ENCODE measurements around the gene ICA1.

Gene ICA1

DNA sequence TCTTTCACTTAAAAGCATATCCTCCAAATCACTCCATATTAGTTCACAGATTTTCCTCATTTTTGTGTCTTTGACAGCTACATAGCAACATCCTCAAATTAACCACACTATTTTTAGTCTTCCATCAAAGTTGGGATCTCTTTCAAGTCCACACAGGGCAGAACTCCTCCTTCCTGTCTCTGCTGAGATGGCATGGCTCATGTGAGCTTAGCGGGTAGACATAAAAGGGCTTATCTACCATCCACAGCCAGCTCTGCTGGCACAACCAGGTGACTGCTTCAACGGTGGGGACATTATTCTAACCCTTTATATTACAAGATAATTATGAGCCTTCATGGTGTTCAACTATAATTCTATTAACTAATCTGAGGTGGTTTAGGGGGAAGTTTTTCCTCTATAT, 35.5 kb downstream of the ICA1 start:
- no peak for DNase-seq

DNA sequence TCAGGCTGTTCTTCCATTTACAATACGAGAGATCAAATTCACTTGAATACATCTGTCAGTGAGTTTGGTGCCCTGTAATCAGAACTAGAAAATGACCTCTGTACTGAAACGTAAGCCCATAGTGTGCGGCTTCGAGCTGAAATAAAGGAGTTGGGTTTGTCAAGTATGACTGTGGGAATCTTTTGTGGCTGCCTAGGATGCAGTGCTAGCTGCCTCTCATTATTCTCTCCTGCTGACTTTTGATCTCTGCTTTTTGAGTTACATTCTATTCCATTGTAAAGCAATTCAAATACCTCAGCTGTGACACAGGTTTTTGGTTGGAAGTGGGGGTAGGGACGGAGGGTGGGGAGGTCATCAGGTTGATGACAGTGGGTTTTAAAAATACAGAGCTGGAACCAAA, 40.4 kb downstream of the ICA1 start:
- DNase-seq = no peak

DNA sequence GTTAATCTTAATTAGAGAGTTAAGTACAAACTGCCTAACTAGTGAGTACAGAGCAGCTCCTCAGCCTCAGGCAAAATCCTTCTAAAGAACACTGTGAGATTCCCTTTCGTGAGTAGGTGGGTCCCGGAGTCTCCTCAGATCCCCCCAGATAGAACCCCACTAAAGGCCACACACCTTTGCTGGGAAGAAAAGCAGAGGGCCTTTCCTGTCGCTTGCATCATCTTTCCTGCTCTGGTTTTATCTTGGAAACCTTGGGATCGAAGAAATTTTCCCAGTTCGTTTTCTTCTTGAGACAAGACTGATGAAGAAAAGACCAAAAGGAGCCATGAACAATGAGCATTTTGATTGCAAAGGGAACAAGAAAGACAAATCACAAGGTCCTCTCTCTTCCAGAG, 40.9 kb downstream of the ICA1 start:
- DNase-seq = no peak

DNA sequence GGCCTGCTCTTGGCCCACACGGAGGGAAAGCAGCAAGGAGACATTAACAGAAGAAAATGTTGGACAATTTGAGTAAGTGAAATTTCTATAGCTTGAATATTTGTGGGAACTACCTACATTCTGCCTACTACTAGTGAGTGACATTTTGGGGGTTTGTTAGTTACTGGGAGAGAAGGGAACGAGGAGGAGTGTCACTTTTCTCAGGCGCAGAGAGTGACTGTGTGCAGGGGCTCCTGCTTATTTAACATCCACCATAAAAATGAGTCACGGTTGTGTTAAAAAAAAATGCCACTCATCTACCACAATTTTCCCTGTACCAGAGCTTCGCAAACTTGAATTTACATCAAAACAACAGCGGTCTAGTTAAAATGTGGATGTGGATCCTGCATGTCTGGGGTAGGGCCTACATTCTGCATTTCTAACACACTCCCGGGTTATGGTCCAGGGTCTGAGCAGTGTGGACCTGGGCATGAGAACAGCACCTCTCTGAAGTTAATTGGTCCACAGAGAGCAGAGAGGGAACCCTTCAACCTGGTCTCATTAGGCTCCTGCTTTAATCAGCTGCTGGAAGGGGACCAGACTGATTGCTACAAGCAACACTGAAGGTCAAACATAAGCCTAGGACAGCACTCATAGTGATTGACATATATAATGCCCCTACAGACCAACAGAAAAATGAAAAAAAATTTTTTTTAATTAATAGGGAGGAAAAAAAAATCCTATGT, 41.4 kb downstream of the ICA1 start:
- no peak for DNase-seq

DNA sequence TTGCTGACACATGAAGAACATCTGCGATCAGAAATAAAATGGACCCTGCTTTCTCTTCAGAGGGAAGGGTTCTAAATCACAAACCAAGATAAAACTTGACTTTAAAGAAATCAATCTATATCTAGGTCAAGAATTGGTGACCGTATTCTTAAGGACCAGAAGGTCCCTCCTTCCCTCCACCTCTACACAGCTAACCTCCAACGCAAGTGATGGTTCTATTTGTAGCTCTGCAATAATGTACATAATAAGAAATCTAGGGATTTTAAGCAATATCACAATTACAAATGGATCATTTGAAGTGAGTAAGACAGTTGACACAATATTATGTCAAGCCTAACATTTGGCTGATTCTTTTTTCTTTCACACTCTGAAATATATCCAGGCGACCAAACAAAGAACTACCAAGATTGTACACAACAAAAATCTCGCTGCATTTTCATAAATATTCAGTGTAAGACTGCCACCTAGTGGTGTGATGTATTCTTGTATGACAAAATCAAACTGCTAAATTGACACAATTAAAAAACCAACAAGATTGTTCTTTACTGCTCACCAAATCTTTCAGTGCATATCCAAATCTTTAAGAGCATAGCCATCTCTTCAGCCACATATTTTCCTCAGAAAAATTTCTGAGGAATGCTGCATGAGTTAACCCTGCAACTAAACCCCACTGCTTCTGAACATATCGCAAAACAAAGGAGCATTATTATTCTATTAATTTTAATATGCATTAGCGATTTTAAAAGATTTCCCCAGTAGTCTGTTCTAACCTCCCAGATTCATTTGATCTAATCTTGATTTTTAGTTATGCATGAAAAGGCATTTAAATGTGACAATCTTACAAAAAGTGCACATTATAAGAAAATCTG, 44.5 kb downstream of the ICA1 start:
- peak; percentile 53 for DNase-seq

DNA sequence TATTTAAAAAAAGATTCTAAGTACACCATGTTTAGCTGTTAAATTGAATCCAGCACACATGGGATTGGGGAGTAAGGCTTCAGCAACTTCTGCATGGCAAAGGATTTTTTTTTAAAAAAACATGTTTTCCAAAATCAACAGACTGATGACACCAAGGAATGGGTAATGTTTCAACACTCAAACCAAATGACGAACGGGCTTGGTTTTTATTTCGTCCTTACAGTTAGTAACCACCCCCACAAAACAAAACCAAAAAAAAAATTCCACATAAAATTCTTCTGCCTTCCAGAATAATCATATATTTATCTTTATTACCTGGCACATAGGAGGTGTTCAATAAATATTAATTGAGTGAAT, 45.7 kb downstream of the ICA1 start:
- DNase-seq = no peak

DNA sequence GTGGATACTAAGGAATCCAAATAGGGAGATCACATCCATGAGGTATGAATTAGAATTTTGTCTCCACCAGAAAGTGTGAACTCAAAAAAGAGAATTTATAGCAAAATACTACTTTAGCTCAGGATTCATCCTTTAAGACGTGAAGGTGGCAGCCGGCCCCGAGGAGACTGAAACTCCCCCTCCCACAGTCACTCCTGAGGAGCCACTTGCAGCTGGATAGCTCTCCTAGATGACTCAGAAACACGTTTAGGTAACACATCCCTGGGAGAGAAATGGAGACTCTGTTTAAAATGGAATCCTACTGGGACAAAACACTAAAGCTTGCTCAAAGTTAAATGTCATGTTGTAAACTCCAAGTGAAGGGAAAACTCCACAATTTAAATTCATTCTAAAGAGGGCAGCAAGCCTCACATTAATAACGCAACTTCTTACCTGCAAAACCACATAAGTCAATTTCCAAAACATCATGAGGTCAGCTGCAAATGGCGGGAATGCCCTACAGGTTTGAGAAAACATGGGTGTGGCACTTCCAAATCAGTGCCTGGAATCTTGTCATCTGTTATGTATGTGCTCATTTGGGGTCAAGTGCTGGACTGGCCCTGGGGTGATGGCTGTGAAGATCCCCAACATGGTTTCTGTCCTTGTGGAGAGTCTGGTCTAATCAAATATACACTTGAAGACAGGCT, 46.2 kb downstream of the ICA1 start:
- DNase-seq = no peak

DNA sequence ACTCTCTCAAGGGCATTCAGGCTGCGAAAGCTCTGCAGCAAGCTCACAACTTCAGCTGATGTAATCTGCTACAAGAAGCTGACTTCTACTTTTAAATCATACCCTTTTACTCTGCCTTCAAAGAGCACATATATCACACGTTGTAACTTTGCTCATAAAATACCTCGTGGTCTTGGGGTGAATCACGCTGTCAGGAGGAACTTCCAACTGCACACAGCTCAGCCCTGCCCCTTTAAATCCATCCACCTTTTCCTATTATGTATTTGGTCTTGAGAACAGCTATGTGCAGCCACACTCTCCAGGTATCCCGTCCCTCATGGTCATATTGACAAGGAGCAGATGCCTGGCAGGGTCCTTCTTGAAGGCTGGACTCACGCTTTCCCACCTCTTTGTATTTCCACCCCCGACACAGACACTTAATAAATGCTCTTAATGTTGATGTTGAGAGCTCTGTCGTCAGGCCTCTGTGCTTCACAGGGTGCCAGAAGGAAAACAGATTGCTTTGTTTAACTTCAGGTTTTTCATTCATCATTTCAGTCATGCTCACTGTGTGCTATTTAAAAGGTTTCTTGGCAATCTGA, 47.6 kb downstream of the ICA1 start:
- DNase-seq = no peak

DNA sequence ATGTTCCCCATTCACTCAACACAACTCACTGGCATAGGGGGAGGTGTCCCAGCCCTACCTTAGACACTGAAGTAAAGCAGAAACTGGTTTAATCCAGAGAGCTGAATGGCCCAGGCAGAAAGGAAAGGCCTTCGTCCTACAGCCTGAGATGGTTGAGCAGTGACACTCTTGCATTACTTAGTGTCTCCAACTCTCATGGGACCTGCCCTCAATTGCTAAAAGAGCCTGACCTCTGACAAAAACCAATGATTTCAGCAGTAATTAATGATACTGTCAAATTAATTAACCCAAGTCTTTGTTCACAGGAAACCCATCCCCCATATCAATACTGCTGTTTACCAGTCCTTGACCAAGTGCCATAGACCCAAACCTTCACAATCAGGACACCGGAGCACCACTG, 48.6 kb downstream of the ICA1 start:
- no peak for DNase-seq

DNA sequence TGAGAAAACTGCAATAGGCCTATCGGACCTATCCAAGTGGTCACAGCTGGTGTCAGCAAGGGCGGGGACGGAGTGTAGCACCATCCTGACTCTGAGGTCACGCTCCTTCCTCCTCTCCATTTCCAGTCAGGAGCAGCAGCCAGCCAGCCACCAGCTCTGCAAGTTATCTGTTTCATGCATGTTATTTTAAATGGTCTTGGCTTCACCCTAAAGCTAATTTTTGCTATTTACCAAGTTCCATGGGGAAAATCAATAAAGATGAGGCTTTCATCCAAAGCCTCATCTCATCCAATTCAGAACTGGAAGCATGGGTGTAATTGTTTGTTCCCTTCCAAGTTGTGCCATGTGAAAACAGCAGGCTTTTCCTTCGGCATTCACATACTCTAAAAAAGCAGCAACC, 49.3 kb downstream of the ICA1 start:
- DNase-seq = no peak

DNA sequence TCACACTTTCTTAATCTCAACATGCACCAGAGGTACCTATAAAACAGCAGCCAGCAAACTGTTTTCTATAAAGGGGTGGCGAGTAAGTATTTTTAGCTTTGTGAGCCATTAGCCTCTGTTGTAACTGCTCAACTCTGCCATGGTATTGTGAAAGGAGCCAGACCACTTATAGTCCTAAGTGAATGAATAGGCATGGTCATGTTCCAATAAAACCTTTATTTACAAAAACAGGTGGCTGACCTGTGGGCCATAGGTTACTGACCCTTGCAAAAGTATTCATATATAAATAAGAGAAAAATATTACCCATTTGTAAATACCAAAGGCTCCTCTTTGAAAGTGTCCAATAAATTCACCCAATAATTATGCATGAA, 50.3 kb downstream of the ICA1 start:
- DNase-seq = no peak

DNA sequence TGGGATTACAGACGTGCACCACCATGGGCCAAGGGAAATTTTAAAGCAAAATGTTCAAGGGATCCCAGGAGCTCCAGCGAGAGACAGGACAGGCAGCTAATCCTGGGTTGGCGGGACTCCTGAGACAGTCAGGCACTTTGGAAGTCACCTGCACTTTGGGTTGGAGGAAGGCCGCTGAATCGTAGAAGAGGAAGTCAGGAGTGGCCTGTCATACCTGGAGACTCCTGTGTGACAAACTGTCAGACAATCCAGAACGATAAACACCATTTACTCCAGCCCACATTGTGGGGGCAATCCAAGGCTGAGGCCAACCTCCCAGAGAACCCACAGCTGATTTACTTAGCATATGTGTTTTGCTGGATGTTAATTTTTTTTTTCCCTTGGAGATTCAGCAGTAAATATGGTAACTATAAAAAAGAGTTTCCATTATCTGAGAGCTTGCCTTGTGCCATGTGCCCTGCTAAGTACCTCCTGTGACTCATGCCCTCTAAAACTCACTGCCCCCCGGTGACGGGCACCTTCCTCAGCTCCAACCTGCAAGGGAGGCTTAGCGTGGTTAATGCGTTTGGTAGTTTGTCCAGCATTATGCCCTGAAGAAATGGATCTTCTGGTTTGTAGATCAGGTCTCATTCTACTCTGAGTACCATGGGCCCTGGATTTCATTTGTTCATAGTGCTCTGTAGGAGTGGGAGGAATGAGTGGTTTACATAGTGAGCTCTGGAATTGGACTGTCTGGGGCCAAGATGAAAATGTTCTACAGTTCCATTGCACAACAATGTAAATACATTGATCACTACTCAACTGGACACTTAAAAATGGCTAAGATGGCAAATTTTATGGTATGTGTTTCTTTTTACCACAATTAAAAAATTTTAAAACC, 50.9 kb downstream of the ICA1 start:
- no peak for DNase-seq

DNA sequence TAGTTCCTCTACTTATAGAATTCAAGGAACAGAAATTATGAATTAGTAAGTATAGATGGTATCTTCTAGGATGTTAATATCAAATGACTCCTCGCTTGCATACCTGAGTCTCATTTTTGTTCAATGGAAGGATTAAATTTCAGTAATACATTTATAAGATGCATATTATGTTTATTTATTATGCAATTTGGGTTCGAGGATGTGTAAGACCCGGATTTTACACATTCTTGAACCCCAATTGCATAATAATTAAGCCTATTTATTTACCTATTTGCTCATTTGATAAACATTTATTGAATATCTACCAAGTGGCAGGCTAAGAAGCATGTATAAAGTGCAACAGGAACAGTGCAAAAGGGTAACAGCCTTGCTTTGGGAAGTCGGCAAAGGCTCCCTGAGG, 52.6 kb downstream of the ICA1 start:
- no peak for DNase-seq

DNA sequence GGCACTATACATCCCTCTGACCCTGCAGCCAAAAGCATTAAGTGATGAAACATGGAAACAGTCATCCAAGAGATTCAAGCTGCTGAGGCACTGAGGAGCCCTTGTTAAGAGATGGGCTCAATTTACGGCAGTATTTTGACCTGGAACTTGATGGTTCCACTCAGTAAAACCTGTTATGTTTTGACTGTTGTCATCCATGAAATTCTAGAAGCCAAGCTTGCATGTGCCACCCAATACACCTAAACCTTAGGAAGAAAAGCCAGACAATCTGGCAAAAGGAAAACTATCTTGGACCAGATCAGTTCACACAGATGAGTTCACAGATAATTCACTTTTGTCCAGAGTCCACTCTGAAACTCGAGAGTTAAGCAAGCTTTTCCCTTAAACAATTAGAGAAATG, 53.2 kb downstream of the ICA1 start:
- no peak for DNase-seq

DNA sequence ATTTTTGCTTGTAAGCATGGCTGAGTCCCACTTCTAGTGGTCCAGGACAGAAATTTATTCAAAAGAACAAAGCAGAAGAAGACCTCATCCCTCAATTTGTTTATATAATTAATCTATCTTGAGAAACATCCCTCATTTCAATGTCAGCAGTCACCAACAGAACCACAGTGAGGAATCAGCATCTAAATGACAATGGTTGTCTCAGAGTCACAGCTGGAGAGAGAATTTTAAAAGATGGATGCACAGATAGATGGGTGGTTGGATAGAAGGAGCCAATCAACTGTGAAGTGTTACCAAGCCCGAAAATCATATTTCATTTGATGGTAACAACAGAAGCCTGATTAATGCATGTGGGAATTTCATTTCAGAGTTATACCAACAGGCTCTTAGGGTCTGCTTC, 55.0 kb downstream of the ICA1 start:
- no peak for DNase-seq

DNA sequence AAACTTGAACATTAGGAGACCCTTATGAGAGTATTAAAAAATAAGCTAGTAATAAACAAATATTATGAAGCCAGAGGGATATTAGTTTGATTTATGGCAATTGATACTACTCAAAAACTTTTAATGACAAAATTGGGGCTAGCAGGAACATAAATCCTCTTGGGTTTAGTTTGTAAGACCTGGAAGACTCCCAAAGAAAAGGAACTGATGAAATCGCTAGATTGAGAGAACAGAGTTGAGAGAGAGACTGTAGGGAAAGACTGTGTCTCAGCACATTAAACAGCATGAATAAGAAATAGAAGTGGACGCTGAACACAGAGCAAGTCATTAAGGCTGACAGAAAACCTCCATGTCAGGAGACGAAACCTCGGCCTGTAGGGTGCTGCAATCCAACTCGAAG, 56.4 kb downstream of the ICA1 start:
- no peak for DNase-seq

DNA sequence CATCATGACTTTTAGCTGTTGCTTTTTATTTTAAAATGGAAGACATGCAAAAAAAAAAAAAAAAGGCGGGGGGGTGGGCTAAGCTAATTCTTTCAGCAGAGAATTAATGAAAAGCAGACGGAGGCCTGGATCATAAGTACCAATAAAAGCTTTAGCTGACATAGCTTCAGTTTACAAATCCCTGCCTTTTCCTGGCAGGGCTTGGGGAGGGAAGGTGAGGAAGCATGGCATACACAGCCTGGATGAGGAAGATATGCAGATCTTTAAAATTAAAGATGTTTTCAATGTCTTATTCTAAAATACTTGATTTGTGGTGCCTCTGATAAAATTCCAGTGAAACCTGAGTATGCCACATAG, 57.0 kb downstream of the ICA1 start:
- no peak for DNase-seq

DNA sequence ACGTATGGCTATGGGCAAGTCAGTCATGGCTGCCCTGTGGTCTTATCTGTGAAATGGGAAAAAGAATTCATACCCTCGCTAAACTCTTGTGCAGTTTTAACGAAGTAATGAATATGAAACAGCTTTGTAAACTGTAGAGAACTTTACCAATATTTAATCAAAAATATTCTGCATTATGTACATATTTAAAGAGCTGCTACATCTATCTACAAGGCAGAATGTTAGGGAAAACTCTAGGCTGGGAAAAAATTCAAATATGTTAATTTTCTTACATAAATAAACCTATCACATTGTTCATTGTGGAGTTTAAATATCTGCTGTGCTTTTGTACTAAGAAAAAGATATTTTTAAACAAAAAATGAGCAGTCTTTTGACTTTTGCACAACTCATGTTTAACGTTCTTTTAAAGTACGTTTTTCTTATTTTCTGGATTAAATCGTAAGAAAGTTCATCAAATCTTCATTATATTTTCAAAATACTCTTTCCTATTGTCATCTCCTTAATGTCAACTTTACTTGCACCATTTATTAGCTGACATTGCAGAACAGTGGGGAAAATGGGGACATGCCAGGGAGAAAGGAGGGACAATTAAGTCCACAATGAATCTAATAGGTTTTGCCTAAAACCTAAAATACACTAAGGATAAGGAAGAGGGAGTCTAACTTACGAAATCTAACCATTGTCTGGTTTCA, 57.5 kb downstream of the ICA1 start:
- no peak for DNase-seq

DNA sequence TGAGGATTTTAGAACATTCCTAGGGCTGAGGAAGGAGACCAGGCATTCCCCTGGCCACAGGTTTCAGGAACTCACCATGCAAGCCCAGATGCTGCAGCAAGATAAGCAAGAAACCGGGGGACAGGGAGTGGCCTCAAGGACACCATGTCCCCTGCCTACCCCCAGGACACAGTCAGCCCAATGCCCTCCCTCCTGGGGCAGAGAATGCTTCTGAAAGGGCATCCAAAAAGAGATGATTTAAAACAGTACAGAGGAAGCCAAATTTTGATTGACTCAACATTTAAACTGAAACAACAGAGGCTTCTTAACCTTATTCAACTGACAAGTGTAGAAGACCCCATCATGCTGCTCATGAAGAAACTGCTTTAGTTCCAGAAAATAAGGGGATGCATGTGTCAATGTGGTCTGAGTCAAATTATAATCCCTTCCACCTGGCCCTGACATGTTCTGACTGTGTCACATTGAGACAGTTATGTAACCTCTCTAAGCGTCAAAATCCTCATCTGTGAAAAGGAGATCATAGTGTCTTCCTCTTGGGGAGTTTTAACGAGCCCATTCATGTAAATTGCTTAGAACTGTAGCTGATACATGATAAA, 60.0 kb downstream of the ICA1 start:
- DNase-seq = no peak

DNA sequence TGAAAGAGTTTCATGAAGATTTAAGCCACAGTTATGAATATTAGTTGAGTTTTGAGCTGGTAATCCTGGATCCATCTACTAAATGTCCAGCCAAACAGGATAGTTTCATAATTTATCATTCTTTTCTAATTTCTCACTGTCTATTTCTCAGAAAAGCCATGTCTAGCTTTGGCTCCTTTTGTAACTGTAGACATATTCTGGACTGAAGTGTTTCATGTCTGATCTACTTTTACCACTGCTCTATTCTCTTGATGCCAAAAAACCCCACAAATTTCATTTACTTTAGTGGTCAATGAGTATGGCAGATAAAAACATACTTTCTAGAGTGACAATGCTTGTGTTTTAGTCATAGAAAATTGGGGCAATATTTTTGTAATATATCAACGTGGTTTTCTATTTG, 61.2 kb downstream of the ICA1 start:
- DNase-seq = no peak

DNA sequence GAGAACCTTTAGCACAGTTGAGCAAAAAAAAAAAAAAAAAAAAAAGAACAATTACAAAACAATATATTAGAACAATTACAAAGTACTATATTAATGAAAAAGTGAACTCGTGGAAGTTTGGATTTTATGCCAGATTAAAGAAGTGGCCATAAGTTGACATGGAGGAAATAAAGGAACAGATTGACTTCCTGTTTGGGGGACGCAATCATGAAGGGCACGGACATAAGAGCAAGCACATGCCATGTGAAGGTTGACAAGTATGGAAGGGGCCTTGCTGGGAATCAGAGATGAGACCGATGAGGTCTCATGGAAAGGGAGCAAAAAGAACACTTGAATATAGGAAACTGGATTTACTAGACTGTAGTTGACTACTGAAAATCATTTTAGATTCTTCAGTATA, 61.7 kb downstream of the ICA1 start:
- no peak for DNase-seq

Data from NCI-H2029 (cell line).